Measurements from ENCODE around the gene PTPRT. TPM values are rescaled to one million over a fixed set of nuclear protein-coding genes. Genes with fewer than 3 reads are reported as not detected.

The PTPRT gene
- total RNA-seq, 1 donor, result not detected

- H3K4me3 ChIP-seq (ENCODE audit: low read depth, low read length), result no peak overlapping the region
- TF ChIP-seq CTCF (IDR thresholded peaks at IDR 0.05; ENCODE audit: insufficient read depth, low read depth, low read length), result no peak
- no peak for DNase-seq (ENCODE audit: low read depth)
Measured at GRCh38 chr20:42447270-42447669, 742.4 kb downstream of the PTPRT start.

- H3K4me3 ChIP-seq (ENCODE audit: low read depth, low read length), result no peak overlapping the region
- DNase-seq (ENCODE audit: low read depth), result no peak
- TF ChIP-seq CTCF (IDR thresholded peaks at IDR 0.05; ENCODE audit: insufficient read depth, low read depth, low read length), result no peak
Measured at GRCh38 chr20:42444799-42445198, 744.9 kb downstream of the PTPRT start.

GRCh38 chr20:42443200-42443599 lies 746.5 kb downstream of the PTPRT start:
- no peak overlapping the region for H3K4me3 ChIP-seq (ENCODE audit: low read depth, low read length)
- DNase-seq (ENCODE audit: low read depth), result no peak
- no peak for TF ChIP-seq CTCF (IDR thresholded peaks at IDR 0.05; ENCODE audit: insufficient read depth, low read depth, low read length)

- no peak for TF ChIP-seq CTCF (IDR thresholded peaks at IDR 0.05; ENCODE audit: insufficient read depth, low read depth, low read length)
- DNase-seq (ENCODE audit: low read depth), result no peak
- no peak overlapping the region for H3K4me3 ChIP-seq (ENCODE audit: low read depth, low read length)
Measured at GRCh38 chr20:42442716-42443115, 747.0 kb downstream of the PTPRT start.

GRCh38 chr20:42441864-42442331 lies 747.8 kb downstream of the PTPRT start:
- no peak for DNase-seq (ENCODE audit: low read depth)
- no peak for TF ChIP-seq CTCF (IDR thresholded peaks at IDR 0.05; ENCODE audit: insufficient read depth, low read depth, low read length)
- H3K4me3 ChIP-seq (ENCODE audit: low read depth, low read length), result no peak overlapping the region

- TF ChIP-seq CTCF (IDR thresholded peaks at IDR 0.05; ENCODE audit: insufficient read depth, low read depth, low read length), result no peak
- DNase-seq (ENCODE audit: low read depth), result no peak
- H3K4me3 ChIP-seq (ENCODE audit: low read depth, low read length), result no peak overlapping the region
Measured at GRCh38 chr20:42441196-42441863, 748.4 kb downstream of the PTPRT start.

GRCh38 chr20:42435230-42435629 lies 754.5 kb downstream of the PTPRT start:
- H3K4me3 ChIP-seq (ENCODE audit: low read depth, low read length), result no peak overlapping the region
- no peak for TF ChIP-seq CTCF (IDR thresholded peaks at IDR 0.05; ENCODE audit: insufficient read depth, low read depth, low read length)

More at GRCh38 chr20:42435230-42435629, 754.5 kb downstream of the PTPRT start:
- DNase-seq (ENCODE audit: low read depth), result no peak
